Smooth muscle cell (in vitro differentiated cells): Measurements from ENCODE around the gene SLC25A12. TPM values are rescaled to one million over a fixed set of nuclear protein-coding genes. Genes with fewer than 3 reads are reported as not detected.

ENCODE experiments used
- DNase-seq: peaks from one replicate; lab custom pipeline; 2025; ENCODE audit not compliant: unreplicated experiment; lab: John Stamatoyannopoulos, UW
- H2AFZ ChIP-seq: fragments of 200-600 bp; sonication (generic); 2 replicates; pipeline ENCODE4 v1.6.0; 2016; ENCODE audit warnings: antibody characterized with exemption, low read depth, mild to moderate bottlenecking
- H3F3A ChIP-seq: fragments of 200-600 bp; sonication (generic); 2 replicates; pipeline ENCODE4 v1.6.0; 2017; ENCODE audit warnings: antibody characterized with exemption, low read depth
- H3K27ac ChIP-seq: fragments of 200-600 bp; sonication (generic); 2 replicates; pipeline ENCODE4 v1.5.1; 2016; ENCODE audit warnings: low read depth, mild to moderate bottlenecking
- H3K27me3 ChIP-seq: fragments of 200-600 bp; sonication (generic); 2 replicates; pipeline ENCODE4 v1.6.1; 2016; ENCODE audit warnings: low read depth, mild to moderate bottlenecking
- H3K36me3 ChIP-seq: fragments of 200-600 bp; sonication (generic); 2 replicates; pipeline ENCODE4 v1.5.1; 2016; ENCODE audit warnings: low read depth
- H3K4me1 ChIP-seq: fragments of 200-600 bp; sonication (generic); 2 replicates; pipeline ENCODE4 v1.5.1; 2016; ENCODE audit warnings: low read depth
- H3K4me2 ChIP-seq: fragments of 200-600 bp; sonication (generic); 2 replicates; pipeline ENCODE4 v1.6.0; 2016; ENCODE audit warnings: mild to moderate bottlenecking
- H3K4me3 ChIP-seq: fragments of 200-600 bp; sonication (generic); 2 replicates; pipeline ENCODE4 v1.5.1; 2016; ENCODE audit warnings: mild to moderate bottlenecking
- H3K79me2 ChIP-seq: fragments of 200-600 bp; sonication (generic); 2 replicates; pipeline ENCODE4 v1.6.0; 2016; ENCODE audit warnings: low read depth, mild to moderate bottlenecking
- H3K9ac ChIP-seq: fragments of 200-600 bp; sonication (generic); 2 replicates; pipeline ENCODE4 v1.6.0; 2016; ENCODE audit warnings: low read depth
- H3K9me3 ChIP-seq: fragments of 200-600 bp; sonication (generic); replicated peaks from 2 replicates; pipeline ENCODE4 v1.5.1; 2016; ENCODE audit warnings: low read depth
- H4K20me1 ChIP-seq: fragments of 200-600 bp; sonication (generic); 2 replicates; pipeline ENCODE4 v1.6.0; 2016; ENCODE audit warnings: low read depth
- CTCF ChIP-seq: fragments of 200-600 bp; sonication (generic); IDR thresholded peaks from 2 replicates; pipeline ENCODE4 v1.5.1; 2017; ENCODE audit warnings: borderline replicate concordance, mild to moderate bottlenecking, antibody characterized with exemption; ENCODE audit not compliant: insufficient read depth, poor library complexity, severe bottlenecking
- WGBS: methylation state at CpG from one replicate; pipeline ENCODE4 v1.1.7; 2016; ENCODE audit warnings: low lambda C conversion rate; 5-methylcytosine and 5-hydroxymethylcytosine counted together
- polyA plus RNA-seq: library from polyadenylated mRNA; unstranded; fragments of >200 nt; fragmentation: Nextera tagmentation; extraction: Ambion mirVana; gene quantifications from 2 replicates; pipeline ENCODE4 v1.2.1, GENCODE V29; 2016
- total RNA-seq: library from RNA; depleted of rRNA; stranded (reverse); fragments of >200 nt; gene quantifications from 2 replicates; pipeline ENCODE4 v1.2.3, GENCODE V29; 2014

Gene SLC25A12
- total and polyA plus RNA-seq, 2 experiments from 2014 or later = 10.5 to 22.4 TPM

- Histone ChIP-seq H2AFZ (no peak overlapping the region), H3K4me1 (no peaks in the 10 kb centered on the region), H3K9me3 (no peaks in the 10 kb centered on the region), H3K36me3 (peaks cover 7% of the 10 kb centered on the region), H3K27ac (no peak overlapping the region), H3F3A (no peaks in the 10 kb centered on the region), H3K79me2 (peaks cover 90% of the 10 kb centered on the region), H3K27me3 (no peaks in the 10 kb centered on the region), H3K9ac (no peak overlapping the region), H3K4me3 (no peak overlapping the region), H4K20me1 (peaks cover 56% of the 10 kb centered on the region), H3K4me2 (no peak overlapping the region)
- DNase-seq = no peak
- no peak for TF ChIP-seq CTCF
- WGBS = 97% methylated on average over 4 of the region's 4 CpGs
Observed at GRCh38 chr2:171930385-171930784, 36.3 kb upstream of the SLC25A12 start.

GRCh38 chr2:171924170-171924942 is 30.3 kb upstream of the SLC25A12 start:
- WGBS = 98% methylated on average over 17 of the region's 17 CpGs
- H3K4me3 ChIP-seq = no peak overlapping the region
- no peak for DNase-seq

GRCh38 chr2:171923206-171923605 is 29.2 kb upstream of the SLC25A12 start:
- Histone ChIP-seq H3K79me2 (peaks cover 45% of the 10 kb centered on the region), H3K4me3 (peak overlapping the region; percentile 74), H4K20me1 (no peaks in the 10 kb centered on the region), H3K4me2 (peak overlapping the region; percentile 93), H3K27me3 (no peaks in the 10 kb centered on the region), H3K4me1 (peaks cover 9% of the 10 kb centered on the region), H3K27ac (peak overlapping the region; percentile 98), H3K9ac (peak overlapping the region; percentile 95), H3F3A (no peaks in the 10 kb centered on the region), H2AFZ (peak overlapping the region; percentile 68), H3K36me3 (no peaks in the 10 kb centered on the region), H3K9me3 (no peaks in the 10 kb centered on the region)
- no peak for DNase-seq
- WGBS = 42% methylated on average over 13 of the region's 13 CpGs
- no peak for TF ChIP-seq CTCF

More at GRCh38 chr2:171924170-171924942, 30.3 kb upstream of the SLC25A12 start:
- Histone ChIP-seq H3K79me2 (peaks cover 55% of the 10 kb centered on the region), H3K4me1 (peaks cover 9% of the 10 kb centered on the region), H3K27me3 (no peaks in the 10 kb centered on the region), H3K36me3 (peaks cover 7% of the 10 kb centered on the region), H3K9ac (no peak overlapping the region), H3K9me3 (no peaks in the 10 kb centered on the region), H3K4me2 (peak overlapping the region; percentile 93), H2AFZ (no peak overlapping the region), H4K20me1 (peaks cover 9% of the 10 kb centered on the region), H3K27ac (peak overlapping the region; percentile 98), H3F3A (no peaks in the 10 kb centered on the region)
- no peak for TF ChIP-seq CTCF
